HG03064 (cell line): ENCODE measurements around the gene GLRX2.
"Not testable (repeated sequence)": the region's sequence is repeated elsewhere in the genome, so short reads cannot be mapped to it uniquely, and the experiment has no call there.

ENCODE experiments used
- ATAC-seq: cut with Tn5 transposase; IDR thresholded peaks from one replicate; pipeline ENCODE4 v1.9.1; 2021; ENCODE audit warnings: low read depth; ENCODE audit not compliant: unreplicated experiment

GLRX2 gene

GRCh38 chr1:193068013-193068412, 37.2 kb downstream of the GLRX2 start:
- no peak for ATAC-seq

GRCh38 chr1:193066606-193067005, 38.6 kb downstream of the GLRX2 start:
- no peak for ATAC-seq

GRCh38 chr1:193065954-193066353, 39.3 kb downstream of the GLRX2 start:
- no peak for ATAC-seq

- no peak for ATAC-seq
These were observed 42.3 kb downstream of the GLRX2 start for GRCh38 chr1:193062698-193063463.

- ATAC-seq = no peak
These were observed 44.3 kb downstream of the GLRX2 start for GRCh38 chr1:193060938-193061337.

GRCh38 chr1:193060406-193060805, 44.8 kb downstream of the GLRX2 start:
- ATAC-seq = no peak

- no peak for ATAC-seq
These were observed 45.2 kb downstream of the GLRX2 start for GRCh38 chr1:193060115-193060403.

- ATAC-seq = peak; percentile 92
These were observed 45.7 kb downstream of the GLRX2 start, which contains the start of the genes RO60 and UCHL5 for GRCh38 chr1:193059282-193060114. RO60 (plus strand) TSS chr1:193059612; CDS start chr1:193069055, 9,443 bp downstream. UCHL5 (minus strand) TSS chr1:193059360; CDS start chr1:193059260, 100 bp downstream.

GRCh38 chr1:193058529-193059281, 46.5 kb downstream of the GLRX2 start:
- peak; percentile 50 for ATAC-seq

GRCh38 chr1:193054169-193054675, 51.0 kb downstream of the GLRX2 start:
- no peak for ATAC-seq

- ATAC-seq = not testable (repeated sequence)
These were observed 56.3 kb downstream of the GLRX2 start for GRCh38 chr1:193048913-193049312.
